Activated CD4-positive, alpha-beta T cell treated with anti-CD3 and anti-CD28 coated beads, Interleukin-2, Interleukin-4, amounts not matched to agents 100 ng/mL and 50 ng/mL, durations not matched to agents 16 hours and 8 hours (primary cell): ENCODE measurements around the gene KATNIP.
"Not testable (repeated sequence)": the region's sequence is repeated elsewhere in the genome, so short reads cannot be mapped to it uniquely, and the experiment has no call there.

Experiments
- DNase-seq: peaks from one replicate; pipeline ENCODE4 v3.0.0-alpha.2; 2020; ENCODE audit warnings: low spot score

The KATNIP gene

DNA sequence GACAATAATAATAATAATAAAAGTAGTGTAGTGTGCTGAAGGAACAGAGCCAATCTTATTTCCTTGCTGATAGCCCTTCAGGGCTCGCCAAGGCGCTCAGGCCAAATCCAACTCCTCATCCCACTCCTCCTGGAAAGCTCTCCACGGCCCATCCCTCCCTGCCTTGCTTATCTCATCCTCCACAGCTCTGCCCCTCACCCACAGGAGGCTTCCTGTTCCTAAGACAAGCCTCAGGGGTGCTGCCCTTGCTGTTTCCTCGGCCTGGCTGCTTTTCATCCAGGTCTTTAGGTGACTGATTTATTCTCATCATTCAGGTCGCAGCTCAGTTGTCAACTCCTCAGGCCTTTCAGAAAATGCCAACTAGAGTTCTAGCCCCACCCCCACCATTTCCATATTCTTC is 11.4 kb upstream of the KATNIP start:
- DNase-seq, result no peak

DNA sequence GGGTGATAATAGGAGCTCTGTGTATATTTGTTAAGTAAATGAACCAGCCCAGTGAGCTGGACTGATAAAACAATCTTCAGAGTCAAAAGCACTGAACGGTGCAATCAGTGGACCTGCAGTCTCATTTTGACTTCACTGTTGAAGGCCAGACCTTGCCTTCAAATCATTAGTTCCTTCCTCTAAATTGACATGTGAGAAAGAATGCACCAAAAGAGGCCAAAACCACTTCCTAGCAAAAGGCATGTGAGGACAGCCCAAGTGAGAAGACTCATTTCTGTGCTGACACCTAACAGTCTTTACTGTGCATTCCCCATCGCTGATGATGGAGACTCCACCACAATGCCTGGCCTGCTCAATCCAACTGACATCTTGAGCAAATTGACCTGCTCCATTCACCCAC is 10.8 kb upstream of the KATNIP start:
- peak; percentile 23 for DNase-seq

DNA sequence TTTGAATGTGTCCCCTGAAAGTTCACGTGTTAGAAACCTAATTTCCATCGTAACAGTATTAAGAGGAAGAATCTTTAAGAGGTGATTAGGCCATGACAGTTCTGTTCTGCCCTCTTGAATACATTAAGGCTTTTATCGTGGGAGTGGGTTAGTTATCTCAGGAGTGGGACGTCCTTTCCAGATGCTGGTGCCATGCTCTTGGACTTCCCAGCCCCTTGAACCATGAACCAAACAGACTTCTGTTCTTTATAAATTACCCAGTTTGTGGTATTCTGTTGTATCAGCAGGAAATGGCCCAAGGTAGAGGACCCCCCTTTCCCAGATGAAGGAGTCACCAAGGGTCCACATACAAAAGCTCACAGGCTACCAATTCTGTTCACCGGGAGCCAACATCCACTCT is 10.3 kb upstream of the KATNIP start:
- no peak for DNase-seq

DNA sequence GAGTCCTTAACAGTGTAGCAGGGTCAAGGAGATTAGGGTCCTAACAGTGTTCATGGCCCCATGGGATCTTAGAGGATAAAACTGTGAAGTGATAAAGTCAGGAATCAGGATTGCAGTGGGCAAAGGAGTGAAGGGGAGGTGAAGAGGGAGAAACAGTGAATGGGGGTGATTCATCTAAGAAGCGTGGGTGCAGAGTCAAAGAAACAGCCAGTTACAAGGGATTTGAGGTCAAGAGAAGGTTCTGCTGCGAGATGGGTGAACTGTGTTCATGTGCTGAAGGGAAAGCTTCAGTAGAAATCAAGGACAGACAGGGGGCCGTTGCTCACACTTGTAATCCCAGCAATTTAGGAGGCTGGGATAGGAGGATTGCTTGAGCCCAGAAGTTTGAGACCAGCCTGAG is 6.1 kb upstream of the KATNIP start:
- DNase-seq, result no peak

DNA sequence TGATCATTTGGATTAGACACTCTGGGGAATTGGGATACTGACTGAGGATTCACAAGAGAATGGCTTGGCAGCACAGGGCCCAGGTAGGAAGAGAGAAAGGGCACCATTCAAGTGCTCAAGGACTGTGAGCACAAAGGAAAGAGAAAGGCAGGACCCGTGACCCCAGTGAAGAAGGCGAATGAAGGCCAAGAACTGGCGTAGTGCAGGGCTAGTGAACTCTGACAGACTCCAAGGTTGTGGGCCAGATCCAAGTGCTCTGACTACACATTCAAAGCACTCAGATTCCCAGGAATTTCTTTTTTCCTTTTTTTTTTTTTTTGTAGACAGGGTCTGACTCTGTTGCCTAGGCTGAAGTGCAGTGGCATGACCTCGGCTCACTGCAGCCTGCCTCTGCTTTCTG is 5.3 kb upstream of the KATNIP start:
- no peak for DNase-seq

DNA sequence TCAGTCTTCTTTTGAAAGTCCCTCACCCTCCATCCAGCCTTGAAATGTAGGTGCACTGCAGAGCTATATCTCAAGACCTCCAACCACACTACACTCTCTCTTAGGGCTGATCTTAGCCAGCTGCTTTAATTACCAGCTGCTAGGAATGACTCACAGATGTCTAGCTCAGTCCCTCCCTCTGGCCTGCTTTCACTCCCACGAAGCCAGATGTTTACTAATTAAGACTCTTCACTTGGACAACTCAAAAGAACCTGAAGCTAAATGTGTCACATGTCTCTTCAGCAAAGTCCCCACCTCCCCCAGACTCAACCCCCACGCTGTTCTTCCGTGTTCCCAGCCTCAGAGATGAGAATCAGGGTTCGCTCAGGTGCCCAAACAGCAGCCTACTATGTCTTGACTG is 2.8 kb upstream of the KATNIP start:
- DNase-seq, result peak; percentile 18

DNA sequence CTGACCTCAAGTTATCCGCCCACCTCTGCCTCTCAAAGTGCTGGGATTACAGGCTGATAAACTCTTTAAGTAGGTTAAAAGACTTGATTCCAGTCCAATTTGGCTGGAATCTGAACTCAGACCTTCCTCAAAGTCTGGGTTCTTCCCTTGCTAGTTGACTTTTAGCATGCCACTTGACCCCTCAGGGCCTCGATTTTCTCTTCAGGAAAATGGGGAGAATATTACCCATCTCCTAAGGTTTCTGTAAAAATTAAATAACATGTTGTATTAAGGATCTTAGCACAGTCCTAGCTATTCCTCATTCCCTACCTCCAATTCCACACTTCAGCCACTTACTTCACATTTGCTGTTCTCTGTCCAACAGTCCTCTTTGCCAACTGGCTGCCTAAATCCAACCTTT is 2.1 kb upstream of the KATNIP start:
- DNase-seq, result no peak

DNA sequence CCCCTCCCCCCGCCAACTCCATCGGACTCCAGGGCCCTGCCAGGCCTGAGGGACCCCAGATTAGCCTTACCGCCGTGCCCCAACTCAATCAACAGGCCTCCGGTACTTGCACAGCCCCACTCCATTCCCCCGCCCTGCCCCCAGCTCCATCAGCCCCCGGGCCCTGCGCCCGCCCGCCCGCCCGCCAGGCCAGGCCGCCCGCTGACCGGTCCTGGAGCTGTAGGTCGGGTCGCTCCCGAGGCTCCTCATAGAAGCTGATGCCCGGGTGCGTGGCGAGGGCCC is 539 bp upstream of the KATNIP start:
- no peak for DNase-seq

DNA sequence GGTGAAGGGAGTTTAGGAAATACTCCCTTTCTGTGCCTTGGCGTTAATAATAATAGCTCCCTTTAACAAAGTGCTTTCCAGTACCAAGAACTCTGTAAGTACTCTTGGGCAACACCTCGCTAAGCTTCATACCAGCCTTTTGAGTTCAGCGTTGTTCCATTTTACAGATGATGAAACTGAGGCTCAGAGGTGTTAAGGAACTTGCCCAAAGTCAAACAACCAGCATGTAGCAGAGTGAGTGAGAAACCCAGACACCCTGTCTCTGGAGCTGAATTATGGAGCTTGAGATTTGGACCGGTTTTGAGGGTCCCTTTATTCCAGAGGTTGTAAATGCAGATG is 607 bp downstream of the KATNIP start:
- DNase-seq, result no peak

DNA sequence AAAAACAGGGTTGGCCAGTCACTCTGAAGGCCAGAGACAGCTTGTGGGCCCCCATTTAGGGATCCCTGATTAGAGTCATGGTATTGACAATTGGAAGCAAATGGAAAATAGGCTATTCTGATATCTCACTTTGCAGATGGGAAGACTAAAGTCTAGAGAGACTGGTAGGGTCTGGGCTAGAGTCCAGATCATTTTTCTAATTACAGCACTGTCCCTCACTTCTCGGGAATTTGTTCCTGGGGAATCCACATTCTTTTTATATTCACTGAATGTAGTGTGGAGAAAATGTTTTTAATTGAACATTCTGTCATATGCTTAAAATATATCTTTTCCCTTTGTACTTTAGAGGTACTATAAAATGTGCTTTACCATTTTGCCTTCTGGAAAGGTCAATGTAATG is 1.1 kb downstream of the KATNIP start:
- DNase-seq, result no peak

DNA sequence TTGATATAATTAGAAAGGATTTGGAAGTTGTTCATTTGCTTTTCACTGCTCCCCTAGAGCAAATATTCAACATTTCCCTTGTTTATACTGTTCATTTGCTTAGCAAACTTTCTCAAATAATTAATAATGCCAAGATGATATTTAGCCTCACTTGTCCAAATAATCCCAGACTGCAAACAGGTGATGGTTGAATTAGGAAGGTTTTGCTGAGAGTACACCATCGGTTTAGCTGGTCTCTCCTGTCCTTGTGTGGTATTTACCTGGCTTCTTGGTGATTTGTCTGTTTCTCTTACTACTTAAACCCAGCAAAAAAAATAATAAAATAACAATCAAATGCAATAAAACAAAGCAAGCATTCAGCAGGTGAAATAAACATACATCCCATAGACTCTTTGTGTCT is 6.5 kb downstream of the KATNIP start:
- no peak for DNase-seq

DNA sequence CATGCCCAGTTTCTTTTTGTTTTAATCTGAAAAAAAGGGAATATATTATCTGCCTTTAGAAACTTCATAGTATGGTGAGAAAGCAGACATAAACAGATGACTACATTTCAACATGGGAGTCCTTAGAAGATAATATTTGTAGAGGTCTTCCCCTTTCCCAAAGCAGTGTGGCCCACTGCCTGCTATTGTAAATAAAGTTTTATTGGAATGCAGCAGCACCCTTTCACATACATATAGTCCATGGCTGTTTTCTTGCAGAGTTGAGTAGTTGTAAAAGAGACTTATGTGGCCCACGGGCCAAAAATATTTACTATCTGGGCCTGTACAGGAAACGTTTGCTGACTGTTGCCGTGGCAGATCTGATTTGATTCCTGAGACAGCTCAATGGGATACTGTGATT is 8.5 kb downstream of the KATNIP start:
- no peak for DNase-seq

DNA sequence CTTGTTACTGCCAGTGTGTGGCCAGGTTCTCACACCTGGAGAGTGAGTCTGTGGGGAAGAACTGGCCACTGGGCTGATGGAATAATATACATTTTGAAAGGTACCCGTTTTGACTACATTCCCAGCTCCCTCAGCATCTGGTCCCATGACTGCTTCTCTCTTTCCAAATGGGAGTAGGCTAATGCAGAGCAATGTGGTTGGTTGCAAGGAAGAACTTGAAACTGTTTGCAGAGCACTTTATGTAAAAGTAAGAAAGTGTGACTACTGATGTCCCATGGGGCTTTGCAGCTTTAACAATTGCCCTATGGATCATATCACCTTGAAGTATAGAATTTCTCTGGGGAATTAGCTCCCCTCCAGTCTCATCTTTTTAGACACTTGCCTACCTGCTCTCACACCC is 9.0 kb downstream of the KATNIP start:
- DNase-seq, result no peak

DNA sequence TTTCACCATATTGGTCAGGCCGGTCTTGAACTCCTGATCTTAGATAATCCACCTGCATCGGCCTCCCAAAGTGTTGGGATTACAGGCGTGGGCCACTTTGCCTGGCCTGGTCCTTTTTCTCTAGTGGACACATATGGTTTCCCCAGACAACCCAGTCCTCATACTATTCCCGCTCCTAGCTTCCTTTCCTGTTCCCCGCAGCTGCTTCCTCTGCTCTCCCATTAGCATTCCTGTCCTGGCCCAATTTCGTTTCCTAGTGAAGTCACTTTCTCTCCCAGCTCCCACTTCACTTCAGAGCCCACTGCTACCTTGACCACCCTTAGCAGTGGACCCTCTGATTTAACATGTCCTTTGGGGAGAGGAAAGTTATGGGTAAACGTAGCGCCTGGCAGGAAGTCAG is 11.3 kb downstream of the KATNIP start:
- DNase-seq, result no peak

DNA sequence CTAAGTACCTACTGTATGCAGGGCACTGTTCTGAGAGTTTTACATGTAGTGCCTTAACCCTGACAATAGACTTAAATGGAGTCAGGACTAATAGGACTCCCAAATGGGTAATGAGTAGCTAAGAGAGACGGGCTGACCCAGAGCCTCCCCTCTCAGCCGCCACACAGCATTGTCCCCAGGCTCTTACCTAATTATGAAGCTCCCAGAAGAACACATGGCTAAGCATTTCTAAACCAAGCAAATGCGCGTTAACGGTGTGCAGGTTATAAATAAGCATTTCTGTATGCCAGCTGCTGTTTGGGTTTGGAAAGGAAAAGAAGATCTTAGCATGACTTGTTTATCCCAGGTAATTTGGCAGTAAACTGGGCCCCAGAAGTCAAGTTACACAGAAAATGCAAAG is 14.3 kb downstream of the KATNIP start:
- no peak for DNase-seq

DNA sequence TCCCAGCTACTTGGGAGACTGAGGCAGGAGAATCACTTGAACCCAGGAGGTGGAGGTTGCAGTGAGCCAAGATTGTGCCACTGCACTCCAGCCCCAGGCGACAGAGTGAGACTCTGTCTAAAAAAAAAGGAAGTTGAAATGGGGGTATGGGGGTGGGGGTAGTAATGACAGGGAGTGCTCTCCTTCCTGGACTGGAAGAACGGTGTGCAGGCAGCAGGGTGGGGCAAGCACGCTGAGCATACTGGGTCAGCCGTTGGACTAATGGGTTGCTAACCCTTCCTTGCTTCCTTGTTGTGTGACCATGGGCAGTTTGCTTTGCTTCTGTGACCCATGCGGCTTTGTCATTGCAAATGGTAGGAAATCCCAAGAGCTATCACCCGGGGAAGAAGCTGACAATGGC is 16.5 kb downstream of the KATNIP start:
- DNase-seq, result no peak

DNA sequence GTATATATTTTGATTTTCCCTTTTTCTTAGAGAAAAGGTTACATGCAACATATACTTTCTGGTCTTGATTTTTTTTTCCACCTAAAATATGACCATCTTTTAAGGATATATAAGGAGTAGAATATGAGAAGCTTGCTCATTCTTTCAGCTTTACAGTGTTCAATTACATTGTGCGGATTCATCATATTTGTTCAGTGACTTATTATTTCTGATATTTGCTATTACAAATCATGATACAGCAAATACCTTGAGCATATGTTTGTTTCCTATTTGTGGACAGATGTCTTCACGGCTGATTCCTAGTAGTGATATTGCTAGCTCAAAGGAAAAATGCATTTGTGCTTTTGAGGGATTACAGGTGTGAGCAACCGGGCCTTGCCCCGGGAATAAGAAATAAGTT is 18.1 kb downstream of the KATNIP start:
- DNase-seq, result no peak

DNA sequence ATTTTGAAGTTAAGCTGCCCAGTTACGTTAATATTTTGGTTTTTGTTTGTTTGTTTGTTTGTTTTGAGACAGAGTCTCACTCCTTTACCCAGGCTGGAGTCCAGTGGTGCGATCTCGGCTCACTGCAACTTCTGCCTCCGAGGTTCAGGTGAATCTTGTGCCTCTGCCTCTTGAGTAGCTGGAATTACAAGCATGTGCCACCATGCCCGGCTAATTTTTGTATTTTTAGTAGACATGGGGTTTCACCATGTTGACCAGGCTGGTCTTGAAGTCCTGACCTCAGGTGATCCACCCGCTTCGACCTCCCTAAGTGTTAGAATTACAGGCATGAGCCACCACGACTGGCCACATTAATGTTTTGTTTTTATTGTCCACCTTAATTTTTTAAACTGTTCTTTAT is 21.0 kb downstream of the KATNIP start:
- not testable (repeated sequence) for DNase-seq

DNA sequence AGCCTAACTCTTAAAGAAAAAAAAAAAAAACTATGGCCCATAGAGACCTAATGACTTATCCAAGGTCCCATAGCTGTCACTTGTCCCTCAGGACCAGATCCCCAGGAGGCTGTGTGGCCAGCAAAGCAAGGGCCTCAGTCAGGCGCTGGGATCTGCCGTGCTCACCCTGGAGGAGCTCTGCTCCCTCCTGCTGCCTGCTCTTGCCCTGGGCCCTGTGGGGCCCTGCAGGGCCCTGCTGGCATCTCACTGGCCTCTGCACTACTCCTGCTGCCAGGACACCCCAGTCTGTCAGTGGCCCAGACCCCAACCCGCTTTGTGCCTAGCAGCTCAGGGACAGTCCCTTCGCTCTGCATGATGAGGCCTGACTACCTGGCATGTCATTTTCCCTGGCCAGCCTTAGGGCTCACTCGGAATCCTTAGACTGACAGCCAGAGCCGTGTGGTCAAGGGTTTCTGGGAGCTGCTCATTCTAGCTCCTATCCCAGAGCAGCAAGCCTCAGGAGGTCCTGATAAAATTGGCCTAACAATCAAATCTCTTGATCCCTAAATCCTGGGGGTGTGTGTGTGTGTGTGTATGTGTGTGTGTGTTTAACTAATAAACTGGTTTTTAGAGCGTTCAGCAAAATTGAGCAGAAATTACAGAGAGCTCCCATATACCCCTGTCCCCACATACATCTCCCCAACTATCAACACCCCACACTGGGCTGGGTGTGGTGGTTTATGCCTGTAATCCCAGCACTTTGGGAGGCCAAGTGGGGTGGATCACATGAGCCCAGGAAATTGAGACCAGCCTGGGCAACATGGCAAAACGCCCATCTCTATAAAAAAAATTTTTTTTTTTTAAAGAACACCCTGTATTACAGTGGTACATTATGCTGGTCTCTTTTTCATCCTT is 21.7 kb downstream of the KATNIP start:
- DNase-seq, result no peak

DNA sequence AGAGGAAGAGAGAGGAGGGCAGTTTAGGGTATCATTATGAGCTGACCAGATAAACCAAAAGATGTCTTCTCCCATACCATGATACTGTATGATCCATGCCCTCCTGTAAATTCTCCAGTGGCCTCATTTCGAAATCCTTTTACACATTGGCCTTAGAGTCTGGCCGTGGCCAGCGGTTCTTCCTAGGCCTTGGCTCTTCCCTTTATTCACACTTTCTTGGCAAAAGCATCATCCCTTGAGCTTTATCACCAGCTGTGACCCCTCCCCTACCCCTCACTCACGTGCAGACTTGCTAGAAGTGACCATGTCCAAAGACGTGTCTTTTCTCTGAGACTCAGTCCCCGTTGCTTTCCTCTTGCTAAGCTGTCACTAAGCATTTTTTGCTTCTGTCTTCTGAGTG is 22.8 kb downstream of the KATNIP start:
- no peak for DNase-seq

DNA sequence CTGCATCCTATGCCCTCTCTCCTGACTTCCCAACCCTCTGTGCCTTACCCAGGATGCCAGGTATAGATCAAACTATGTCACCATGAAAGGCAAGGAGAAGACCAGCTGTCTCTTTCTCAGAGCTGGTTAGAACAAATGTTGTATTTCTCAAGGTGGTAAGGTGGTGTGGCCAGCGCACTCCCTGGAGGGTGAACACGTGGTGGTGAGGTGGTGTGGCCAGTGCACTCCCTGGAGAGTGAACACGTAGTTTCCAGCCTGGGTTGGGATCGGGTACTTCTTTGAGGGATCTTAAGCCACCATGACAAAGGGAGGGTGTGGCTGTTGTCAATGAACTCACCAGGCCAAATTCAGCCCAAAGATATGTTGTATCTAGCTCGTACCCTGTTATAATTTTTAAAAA is 26.8 kb downstream of the KATNIP start:
- DNase-seq, result no peak

DNA sequence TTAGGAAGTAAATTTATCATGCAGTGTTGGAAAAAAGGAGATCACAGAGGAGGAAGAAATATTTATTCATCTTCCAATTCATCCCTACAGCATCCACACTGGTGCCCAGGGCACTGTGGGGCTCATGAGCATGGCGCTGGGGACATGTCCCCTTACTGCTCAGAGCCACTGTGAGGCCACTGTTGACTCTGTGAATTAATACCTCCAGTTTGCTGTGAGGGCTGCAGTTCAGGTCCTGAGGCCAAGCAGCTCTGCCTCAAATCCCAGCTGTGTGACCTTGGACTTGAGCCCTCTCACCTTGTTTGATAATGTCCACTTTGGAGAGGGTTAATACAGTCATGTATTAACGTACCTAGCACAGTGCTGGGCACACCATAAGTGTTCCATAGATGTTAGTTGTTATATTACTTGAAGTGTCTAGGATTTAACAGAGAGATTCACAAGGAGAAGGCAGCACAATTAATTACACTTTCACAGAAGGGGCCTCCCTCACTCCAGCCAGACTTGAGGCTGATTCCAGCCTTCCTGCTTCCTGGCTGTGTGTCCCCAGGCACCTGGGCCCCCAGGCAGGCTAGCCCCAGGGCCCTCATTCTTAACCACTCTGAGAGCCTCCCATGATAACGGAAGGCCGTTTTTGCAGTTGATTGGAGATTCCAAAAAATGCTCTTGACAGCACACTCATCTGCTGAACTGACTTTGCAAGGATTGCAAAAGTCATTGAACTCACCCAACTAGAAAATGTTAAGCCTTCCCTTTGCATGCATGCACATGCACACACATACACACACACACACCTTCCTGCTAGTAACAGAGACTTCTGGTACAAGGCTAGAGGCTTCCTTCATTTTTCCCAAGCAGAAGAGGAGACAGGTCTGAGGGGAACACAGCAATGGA is 29.4 kb downstream of the KATNIP start:
- no peak for DNase-seq

DNA sequence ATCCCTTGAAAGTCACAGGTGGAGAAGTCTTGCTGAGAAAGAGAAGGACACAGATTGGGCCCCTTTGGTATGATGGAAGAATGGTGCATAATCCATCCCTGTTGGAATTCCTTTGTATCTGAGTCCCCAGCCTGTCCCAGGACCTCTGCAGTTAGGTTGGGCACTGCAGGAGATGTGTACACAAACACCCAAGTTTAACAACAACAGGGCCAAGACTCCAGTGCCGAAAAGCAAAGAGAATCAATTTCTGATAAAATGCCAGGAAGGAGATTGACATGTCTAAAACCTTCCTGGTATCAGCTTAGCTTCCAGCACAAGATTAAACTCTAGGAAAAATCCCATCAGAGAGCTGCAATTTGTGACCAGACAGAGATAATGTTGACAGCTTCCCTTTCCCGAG is 32.9 kb downstream of the KATNIP start:
- no peak for DNase-seq

DNA sequence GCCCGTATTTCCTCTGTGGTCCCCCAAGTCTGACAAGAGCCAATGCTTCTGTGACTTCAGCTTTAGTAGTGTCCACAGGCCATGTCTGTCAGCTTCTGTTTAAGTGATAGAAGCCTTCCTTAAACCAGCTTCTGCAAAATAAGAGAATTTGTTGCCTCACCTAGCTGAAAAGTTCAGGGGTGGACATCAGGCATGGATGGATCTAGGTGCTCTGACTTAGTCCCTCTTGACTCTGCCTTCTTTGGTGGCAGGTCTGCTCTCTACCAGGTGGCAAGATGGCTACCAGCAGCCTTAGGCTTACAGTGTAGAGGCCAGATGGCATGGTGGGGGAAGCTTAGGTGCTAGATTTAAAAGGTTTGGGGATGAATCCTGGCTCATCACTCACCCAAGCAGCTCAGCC is 33.7 kb downstream of the KATNIP start:
- no peak for DNase-seq
